ENCODE results near the gene SERBP1. TPM values are rescaled to one million over a fixed set of nuclear protein-coding genes. Genes with fewer than 3 reads are reported as not detected.

The SERBP1 gene
- total RNA-seq, 2 experiments from 2014 or later, result 270 to 410 TPM

DNA sequence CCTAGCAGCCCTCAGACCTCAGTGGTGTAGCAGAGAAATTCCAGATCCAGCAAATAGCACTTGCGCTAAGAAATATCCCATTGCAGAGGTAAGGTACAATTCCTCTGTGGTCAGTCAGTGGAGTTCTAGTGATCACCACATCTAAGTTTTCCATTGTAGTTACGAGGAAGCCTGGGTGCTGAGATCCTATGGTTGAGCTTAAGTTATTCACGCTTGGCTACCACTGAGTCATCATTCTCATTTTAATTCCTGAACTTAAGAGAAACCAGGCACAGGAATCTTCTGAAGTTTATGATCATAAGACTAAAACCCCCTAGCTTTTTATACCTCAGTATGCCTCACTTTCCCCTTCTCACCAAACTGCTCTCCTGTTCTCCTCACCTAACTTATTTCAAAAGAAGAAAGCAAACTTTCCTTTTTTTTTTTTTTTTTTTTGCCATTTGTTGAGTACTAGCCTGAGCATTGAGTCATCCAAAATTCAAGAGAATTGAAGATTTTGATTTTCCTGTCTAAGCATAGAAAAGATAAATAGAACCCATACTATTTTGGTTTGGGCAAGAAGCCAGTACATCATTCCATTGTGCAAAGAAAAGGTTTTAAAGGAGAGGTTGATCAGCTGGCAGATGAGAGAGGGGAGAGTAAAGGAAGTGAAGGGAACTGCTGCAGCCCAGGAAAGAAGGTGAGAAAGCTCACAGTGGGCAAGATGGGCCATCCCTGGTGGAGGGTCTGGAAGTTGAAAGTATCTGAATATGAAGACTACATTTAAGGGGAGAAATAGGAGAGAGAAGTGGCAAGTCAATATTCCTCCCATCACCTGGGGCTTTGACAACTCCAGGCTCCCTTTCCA is 39.9 kb downstream of the SERBP1 start:
- TSS peak; percentile 34 for BruUV-seq (replicated peaks)
- Histone ChIP-seq H3K79me2 (ENCODE audit: insufficient read depth, low read depth, low read length) (no peaks in the 10 kb centered on the region), H4K20me1 (ENCODE audit: insufficient read depth, low read length) (no peaks in the 10 kb centered on the region), H2AFZ (ENCODE audit: low read length) (no peak overlapping the region), H3K9me2 (ENCODE audit: insufficient read depth, low read length) (no peaks in the 10 kb centered on the region), H3K9me3 (ENCODE audit: low read length) (0 out of 2 replicates have a peak, but pooled peaks cover 4% of the 10 kb centered on the region), H3K4me3 (ENCODE audit: low read depth, low read length, poor library complexity, severe bottlenecking) (no peak overlapping the region), H3K36me3 (ENCODE audit: insufficient read depth, low read length) (peaks cover 71% of the 10 kb centered on the region), H3K4me1 (ENCODE audit: insufficient read depth, low read length, poor library complexity, severe bottlenecking) (no peaks in the 10 kb centered on the region), H3K27ac (ENCODE audit: low read depth, low read length, poor library complexity, severe bottlenecking) (no peak overlapping the region), H3K4me2 (ENCODE audit: low read length) (no peak overlapping the region)
- TF ChIP-seq CTCF (conservative IDR thresholded peaks at IDR 0.05; ENCODE audit: low read length), result no peak
- TF ChIP-seq EZH2phosphoT487 (IDR thresholded peaks at IDR 0.05; ENCODE audit: borderline replicate concordance, low read depth, low read length), result no peak
- CTCF ChIA-PET (ENCODE audit: unreplicated experiment), result no interaction called here
- intact Hi-C loops (cut with micrococcal nuclease; ENCODE audit: unreplicated experiment), result no loop called here
- POLR2A ChIA-PET, result no interaction called here
- DNase-seq (ENCODE audit: low spot score), result no peak

GRCh38 chr1:67383999-67384638 is 46.1 kb downstream of the SERBP1 start:
- Histone ChIP-seq H3K79me2 (ENCODE audit: insufficient read depth, low read depth, low read length) (no peaks in the 10 kb centered on the region), H3K9me2 (ENCODE audit: insufficient read depth, low read length) (no peaks in the 10 kb centered on the region), H2AFZ (ENCODE audit: low read length) (no peak overlapping the region), H3K4me3 (ENCODE audit: low read depth, low read length, poor library complexity, severe bottlenecking) (no peak overlapping the region), H3K27ac (ENCODE audit: low read depth, low read length, poor library complexity, severe bottlenecking) (no peak overlapping the region), H3K9me3 (ENCODE audit: low read length) (peaks cover 23% of the 10 kb centered on the region; the same call in 1 of the 2 replicates), H3K4me1 (ENCODE audit: insufficient read depth, low read length, poor library complexity, severe bottlenecking) (no peaks in the 10 kb centered on the region), H3K4me2 (ENCODE audit: low read length) (no peak overlapping the region), H3K36me3 (ENCODE audit: insufficient read depth, low read length) (peaks cover 49% of the 10 kb centered on the region), H4K20me1 (ENCODE audit: insufficient read depth, low read length) (no peaks in the 10 kb centered on the region)
- ChIA-PET POLR2A (no interaction called here), CTCF (ENCODE audit: unreplicated experiment) (no interaction called here)
- no TSS peak for BruUV-seq (replicated peaks)
- TF ChIP-seq CTCF (conservative IDR thresholded peaks at IDR 0.05; ENCODE audit: low read length) (no peak), EZH2phosphoT487 (IDR thresholded peaks at IDR 0.05; ENCODE audit: borderline replicate concordance, low read depth, low read length) (no peak)
- no peak for DNase-seq (ENCODE audit: low spot score)
- intact Hi-C loops (cut with micrococcal nuclease; ENCODE audit: unreplicated experiment), result no loop called here
